ENCODE data around the gene PLEKHA7.
"Not testable (repeated sequence)": the region's sequence is repeated elsewhere in the genome, so short reads cannot be mapped to it uniquely, and the experiment has no call there.

PLEKHA7 gene

GRCh38 chr11:16912692-16913111 is 101.5 kb downstream of the PLEKHA7 start:
- no peak for DNase-seq (ENCODE audit: low read depth, low spot score)

GRCh38 chr11:16911658-16912057 is 102.6 kb downstream of the PLEKHA7 start:
- DNase-seq (ENCODE audit: low read depth, low spot score): no peak

GRCh38 chr11:16911186-16911585 is 103.0 kb downstream of the PLEKHA7 start:
- no peak for DNase-seq (ENCODE audit: low read depth, low spot score)

- no peak for DNase-seq (ENCODE audit: low read depth, low spot score)
Observed at GRCh38 chr11:16909359-16910035, 104.7 kb downstream of the PLEKHA7 start.

- no peak for DNase-seq (ENCODE audit: low read depth, low spot score)
Observed at GRCh38 chr11:16905375-16905774, 108.8 kb downstream of the PLEKHA7 start.

- DNase-seq (ENCODE audit: low read depth, low spot score): not testable (repeated sequence)
Observed at GRCh38 chr11:16904761-16905160, 109.5 kb downstream of the PLEKHA7 start.

GRCh38 chr11:16902781-16903378 is 111.3 kb downstream of the PLEKHA7 start:
- no peak for DNase-seq (ENCODE audit: low read depth, low spot score)

GRCh38 chr11:16902182-16902581 is 112.0 kb downstream of the PLEKHA7 start:
- DNase-seq (ENCODE audit: low read depth, low spot score): no peak

GRCh38 chr11:16900491-16900890 is 113.7 kb downstream of the PLEKHA7 start:
- no peak for DNase-seq (ENCODE audit: low read depth, low spot score)

- DNase-seq (ENCODE audit: low read depth, low spot score): no peak
Observed at GRCh38 chr11:16899708-16900303, 114.4 kb downstream of the PLEKHA7 start.

- DNase-seq (ENCODE audit: low read depth, low spot score): no peak
Observed at GRCh38 chr11:16898274-16898985, 115.8 kb downstream of the PLEKHA7 start.

GRCh38 chr11:16897470-16898061 is 116.6 kb downstream of the PLEKHA7 start:
- DNase-seq (ENCODE audit: low read depth, low spot score): no peak

GRCh38 chr11:16896729-16897469 is 117.3 kb downstream of the PLEKHA7 start:
- DNase-seq (ENCODE audit: low read depth, low spot score): no peak

- DNase-seq (ENCODE audit: low read depth, low spot score): no peak
Observed at GRCh38 chr11:16895306-16895705, 118.9 kb downstream of the PLEKHA7 start.

GRCh38 chr11:16893456-16894066 is 120.7 kb downstream of the PLEKHA7 start:
- DNase-seq (ENCODE audit: low read depth, low spot score): no peak

GRCh38 chr11:16891964-16892363 is 122.2 kb downstream of the PLEKHA7 start:
- no peak for DNase-seq (ENCODE audit: low read depth, low spot score)

GRCh38 chr11:16891165-16891564 is 123.0 kb downstream of the PLEKHA7 start:
- no peak for DNase-seq (ENCODE audit: low read depth, low spot score)

- DNase-seq (ENCODE audit: low read depth, low spot score): no peak
Observed at GRCh38 chr11:16890442-16890841, 123.8 kb downstream of the PLEKHA7 start.

GRCh38 chr11:16889905-16890304 is 124.3 kb downstream of the PLEKHA7 start:
- DNase-seq (ENCODE audit: low read depth, low spot score): no peak

- not testable (repeated sequence) for DNase-seq (ENCODE audit: low read depth, low spot score)
Observed at GRCh38 chr11:16889010-16889409, 125.2 kb downstream of the PLEKHA7 start.

- not testable (repeated sequence) for DNase-seq (ENCODE audit: low read depth, low spot score)
Observed at GRCh38 chr11:16887887-16888286, 126.3 kb downstream of the PLEKHA7 start.

Data from smooth muscle cell of the brain vasculature (primary cell).